HPDE6-E6E7 (cell line): Measurements from ENCODE around the gene ADAM8.
"Not testable (repeated sequence)": the region's sequence is repeated elsewhere in the genome, so short reads cannot be mapped to it uniquely, and the experiment has no call there.

ENCODE experiments used
- DNase-seq: peaks from one replicate; pipeline ENCODE4 v3.0.0; 2011; ENCODE audit warnings: missing footprints; ENCODE audit errors: extremely low spot score

The ADAM8 gene

DNA sequence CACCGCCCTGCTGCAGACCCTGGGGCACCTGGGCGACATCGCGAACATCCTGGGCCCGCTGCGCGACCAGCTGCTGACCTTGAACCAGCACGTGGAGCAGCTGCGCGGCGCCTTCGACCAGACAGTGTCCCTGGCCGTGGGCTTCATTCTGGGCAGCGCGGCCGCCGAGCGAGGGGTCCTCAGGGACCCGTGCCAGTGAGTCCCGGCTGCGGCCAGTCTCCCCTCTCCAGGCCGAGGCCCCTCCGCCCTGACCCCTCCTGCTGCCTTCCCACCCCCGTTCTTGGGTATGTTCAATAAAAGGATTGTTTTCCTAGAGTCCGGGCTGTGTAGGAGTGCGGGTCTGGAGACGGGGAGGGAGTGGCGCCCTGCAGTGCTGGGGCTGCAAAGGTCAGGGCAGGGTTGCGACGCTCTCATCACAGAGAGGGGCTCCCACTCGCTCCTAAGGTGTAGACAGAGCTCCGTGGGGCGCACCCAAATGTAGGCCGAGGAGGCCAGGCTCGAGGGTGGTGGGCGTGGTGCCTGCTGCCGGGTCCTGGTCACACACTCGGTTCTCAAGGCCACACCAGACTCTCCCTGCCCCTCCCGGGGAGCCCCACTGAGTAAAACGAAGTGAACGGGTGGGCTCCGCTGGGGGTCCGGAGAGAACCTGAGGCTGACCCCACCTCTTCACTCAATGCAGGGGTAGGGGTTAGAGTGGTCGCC lies 45.3 kb downstream of the ADAM8 start:
- no peak for DNase-seq

- DNase-seq = no peak
Measured at GRCh38 chr10:133230387-133231195, 46.1 kb downstream of the ADAM8 start.

DNA sequence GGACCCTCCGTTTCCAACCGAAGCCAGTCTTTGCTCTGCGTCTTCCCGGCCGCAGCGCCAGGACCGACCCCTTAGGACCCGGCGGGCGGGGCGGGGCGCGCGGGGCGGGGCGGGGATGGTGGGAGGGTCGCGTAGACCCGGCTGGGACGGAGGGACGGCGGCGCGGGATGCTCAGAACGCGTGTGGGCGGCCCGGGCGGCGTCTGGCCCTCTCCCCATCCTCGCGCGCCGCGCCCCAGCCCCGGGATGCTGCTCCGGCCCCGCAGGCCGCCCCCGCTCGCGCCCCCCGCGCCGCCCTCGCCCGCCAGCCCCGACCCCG lies 46.7 kb downstream of the ADAM8 start, which contains the start of gene UTF1:
UTF1 (plus strand) TSS at position 174 of the 318 bp plus-strand sequence; CDS start at position 246, 72 bp downstream.
- no peak for DNase-seq

DNA sequence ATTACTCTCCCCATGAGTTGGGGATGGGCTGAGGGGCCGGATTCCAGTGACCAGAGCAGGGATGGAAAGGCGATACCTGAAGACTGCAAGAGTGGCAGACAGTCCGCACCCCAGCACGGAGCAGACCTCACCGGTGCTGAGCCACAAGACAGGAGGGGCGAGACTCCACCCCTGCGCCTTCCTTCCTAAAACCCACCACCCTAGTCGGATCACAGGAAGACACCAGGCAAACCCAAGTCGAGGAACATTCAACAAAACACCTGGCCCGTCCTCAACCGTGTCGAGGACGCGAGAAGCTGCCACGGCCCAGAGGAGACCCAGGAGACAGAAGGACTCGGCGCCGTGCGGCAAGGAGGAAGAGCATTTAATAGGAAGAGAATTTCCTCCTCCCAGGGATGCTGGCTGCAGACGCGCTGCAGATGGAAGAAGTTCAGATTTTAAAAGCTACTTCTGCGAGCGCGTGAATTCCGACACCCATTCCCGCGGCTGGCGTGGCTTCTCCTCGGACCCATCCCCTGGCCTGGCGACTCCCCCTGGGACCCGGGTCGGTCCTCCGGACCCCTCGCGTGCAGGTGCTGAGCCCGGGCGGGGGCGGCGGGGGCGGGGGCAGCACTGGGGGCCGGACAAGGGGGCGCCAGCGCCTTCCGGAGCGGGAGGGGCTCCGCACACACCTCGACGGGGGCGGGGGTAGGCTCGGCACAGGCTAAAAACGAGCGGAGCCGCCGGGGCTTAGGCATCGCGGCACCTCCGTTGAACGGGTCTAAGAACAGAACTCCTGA lies 47.2 kb downstream of the ADAM8 start:
- no peak for DNase-seq

DNA sequence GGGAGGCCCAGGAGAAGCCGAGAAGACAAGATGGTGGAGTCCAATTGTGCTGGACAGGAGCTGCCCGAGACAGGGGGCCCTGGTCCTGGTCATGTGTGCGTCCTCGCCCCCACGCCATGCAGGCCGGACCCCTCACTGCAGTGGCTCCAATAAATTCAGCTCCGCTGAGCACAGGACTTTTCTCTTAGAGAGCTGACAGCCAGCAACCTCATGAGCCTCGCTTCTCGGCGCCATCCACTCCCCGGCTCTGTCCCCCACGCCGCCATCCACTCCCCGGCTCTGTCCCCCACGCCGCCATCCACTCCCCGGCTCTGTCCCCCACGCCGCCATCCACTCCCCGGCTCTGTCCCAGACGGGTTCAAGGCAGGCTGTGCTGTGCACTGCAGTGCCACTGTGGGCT lies 49.4 kb downstream of the ADAM8 start:
- DNase-seq = no peak

DNA sequence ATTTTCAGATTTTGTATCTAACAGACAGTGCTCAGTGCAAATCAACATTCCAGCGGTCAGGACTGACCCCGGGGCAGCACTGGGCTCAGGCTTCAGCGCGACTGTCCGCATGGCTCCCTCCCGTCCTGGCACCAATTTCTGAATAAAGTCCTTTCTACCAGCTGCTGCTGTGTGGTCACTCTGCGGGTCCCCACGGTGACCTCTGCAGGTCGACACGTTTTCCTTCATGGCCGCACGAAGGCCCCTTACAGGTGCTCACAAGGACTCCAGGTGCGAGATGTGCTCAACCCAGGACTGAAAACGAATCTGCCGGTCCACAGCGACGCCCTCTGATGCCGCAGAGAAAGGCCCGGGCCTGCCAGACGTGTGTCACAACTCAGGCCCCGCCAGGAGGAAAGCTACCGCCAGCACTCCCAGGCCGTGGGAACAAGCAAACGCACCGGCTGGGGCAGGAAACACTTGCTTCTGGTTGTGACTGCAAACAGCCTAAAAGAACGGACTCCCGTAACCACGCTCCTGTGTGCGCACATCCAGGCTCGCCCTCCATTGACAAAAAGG lies 50.3 kb downstream of the ADAM8 start:
- no peak for DNase-seq

DNA sequence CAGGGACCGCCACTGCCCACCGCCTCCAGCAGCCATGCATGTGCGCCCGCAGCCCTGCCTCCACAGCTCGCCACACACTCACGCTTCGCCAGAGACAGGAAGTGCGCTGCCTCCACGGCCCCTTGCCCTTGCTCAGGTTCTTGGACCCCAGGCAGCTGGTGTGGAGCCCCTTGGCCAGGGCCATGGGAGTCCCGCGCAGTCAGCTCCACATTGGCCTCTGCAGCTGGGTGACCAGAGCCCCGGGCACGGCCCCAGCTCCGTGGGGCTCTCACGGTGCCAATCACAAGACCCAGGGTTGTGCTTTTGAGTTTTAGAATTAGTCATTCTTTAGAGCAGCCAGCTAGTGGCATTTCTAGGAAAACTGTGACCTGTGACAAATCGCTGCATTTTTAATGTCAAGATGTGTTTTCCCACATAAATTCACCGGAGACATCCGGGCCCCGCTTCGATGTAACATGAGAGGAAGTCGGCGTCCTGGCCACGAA lies 50.9 kb downstream of the ADAM8 start:
- DNase-seq = no peak

- no peak for DNase-seq
Measured at GRCh38 chr10:133224756-133225372, 51.8 kb downstream of the ADAM8 start.

DNA sequence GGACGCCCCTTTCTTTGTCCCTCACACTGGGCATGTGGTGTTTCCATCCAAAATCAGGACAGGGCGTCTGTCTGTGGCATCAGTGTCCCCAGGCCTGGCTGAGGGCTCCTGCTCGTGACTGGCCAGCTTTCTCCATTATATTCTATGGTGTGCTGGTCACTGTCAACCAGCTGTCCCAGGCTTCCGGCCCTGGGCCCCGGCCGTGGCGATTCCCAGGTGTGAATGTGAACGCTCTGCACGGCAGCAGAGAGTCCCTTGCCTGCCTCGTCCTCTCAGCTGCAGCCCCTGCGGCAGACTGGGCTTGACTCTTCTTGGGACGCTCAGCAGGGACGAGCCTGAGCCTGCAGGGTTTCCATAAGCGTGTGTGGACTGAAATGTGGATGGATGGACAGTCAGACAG lies 52.6 kb downstream of the ADAM8 start:
- DNase-seq = no peak

GRCh38 chr10:133221756-133222155 lies 54.9 kb downstream of the ADAM8 start:
- DNase-seq = not testable (repeated sequence)

DNA sequence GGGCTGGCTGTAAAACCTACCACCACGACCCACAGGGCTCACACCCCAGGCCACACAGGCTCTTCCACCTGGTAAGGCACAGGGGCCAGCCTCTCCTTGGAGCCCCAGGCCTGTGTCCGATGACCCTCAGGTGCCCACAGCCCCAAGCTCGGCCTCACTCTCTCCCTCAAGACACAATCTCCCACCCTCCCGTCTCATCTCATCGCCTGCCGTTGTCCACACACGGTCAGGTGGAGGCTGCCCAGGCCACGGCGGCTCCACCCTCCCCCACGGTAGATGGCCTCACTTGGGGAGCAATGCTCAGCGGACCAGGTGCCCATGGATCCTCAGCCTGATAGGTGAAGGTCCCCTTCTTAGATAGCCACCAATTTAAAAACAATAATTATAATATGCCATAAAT lies 55.3 kb downstream of the ADAM8 start:
- no peak for DNase-seq

DNA sequence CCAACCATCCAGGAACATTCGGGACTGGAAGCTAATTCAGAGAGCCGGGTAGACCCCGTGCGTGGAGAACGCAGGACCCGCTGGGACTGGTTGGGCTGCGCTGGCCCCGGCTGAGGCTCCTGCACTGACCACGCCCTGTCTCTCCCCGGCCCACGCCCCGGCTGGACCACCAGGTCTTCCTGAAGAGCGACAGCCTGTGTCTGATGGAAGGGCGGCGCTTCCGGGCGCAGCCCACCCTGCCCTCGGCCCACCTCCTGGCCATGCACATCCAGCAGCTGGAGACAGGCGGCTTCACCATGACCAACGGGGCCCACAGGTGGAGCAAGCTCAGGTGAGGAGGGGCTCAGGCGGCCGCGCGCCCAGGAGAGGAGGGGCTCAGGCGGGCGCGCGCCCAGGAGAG lies 56.9 kb downstream of the ADAM8 start:
- DNase-seq = no peak

DNA sequence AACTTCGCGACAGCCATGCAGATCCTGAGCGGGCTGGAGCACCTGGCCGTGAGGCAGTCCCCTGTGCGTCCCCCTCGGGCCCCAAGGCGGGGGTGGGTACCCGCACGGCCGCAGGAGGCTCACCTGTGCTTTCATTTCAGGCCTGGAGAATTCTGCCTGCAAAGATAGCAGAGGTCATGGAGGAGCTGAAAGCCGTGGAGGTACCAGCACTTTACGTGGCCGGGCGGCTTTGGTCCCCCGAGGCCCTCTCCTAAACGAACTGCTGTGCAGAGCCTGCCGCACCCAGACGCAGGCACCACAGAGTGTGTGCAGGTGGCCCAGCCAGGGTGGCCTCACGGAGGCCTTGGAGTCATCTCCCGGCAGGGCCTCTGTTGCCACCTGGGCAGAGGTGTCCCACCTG lies 57.8 kb downstream of the ADAM8 start:
- no peak for DNase-seq

GRCh38 chr10:133217800-133218589 lies 58.7 kb downstream of the ADAM8 start:
- DNase-seq = no peak

- no peak for DNase-seq
Measured at GRCh38 chr10:133216776-133217175, 59.9 kb downstream of the ADAM8 start.

DNA sequence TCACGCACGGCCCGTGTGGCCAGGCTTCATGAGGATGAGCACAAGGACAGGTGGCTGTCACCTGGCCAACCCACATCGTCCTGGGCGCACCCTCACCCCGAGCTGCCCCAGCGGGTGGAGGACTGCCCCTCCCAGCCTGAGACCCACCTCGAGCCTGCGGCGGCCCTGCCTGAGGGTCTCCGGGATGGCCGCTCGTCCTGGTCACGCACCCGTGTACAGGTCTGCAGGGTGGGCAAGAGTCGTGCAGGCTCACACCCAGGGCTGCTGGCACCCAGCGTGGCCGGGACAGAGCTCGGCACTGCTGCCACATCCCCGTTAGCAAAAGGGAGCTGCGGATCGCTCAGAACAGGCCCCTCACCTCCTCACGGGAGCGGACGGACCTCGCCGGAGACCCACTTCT lies 61.1 kb downstream of the ADAM8 start:
- no peak for DNase-seq

DNA sequence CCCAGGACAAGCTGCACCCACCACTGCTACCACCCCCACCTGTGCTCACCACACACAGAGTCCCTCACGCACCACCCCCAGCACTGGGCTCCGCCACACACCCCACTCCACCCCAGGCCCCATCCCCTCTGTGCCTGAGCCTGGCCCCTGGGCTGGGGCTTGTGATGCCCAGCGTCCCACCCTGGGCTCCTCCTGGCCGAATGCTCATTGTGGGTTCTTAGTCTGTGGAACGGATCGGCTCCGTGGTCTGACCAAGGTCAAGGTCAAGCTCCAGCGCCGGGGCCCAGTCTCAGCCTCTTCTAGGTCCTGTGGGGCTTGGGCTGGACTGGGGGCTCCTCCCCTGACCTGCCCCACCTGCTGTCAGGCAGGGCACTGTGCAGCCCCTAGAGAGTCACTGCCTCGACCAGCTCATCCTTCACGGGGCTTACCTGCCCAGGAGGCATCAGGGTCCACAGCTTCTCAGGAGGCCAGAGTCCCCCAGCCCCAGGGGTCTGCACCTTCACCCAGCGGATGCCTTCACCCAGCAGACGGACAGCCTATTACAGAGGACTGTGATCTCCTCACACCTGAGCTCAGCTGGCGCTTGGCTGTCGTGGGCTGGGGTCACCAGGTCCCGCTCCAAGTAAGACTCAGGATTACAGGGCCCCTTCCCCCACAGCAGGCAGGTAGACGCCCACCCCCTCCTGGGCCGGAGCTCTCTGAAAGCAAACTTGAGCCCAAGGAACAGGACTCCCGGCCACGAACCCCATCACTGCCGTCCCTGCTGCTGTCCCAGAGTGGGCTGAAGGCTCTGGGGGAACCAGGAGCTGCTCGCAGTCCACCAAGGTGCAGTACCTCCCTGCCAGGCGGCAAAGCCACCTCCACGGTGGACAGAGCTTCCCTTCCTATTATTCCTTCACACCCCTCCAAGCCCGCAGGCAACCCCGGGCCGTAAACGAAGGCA lies 61.9 kb downstream of the ADAM8 start:
- DNase-seq = no peak

- DNase-seq = no peak
Measured at GRCh38 chr10:133213641-133214467, 62.8 kb downstream of the ADAM8 start.
